ENCODE measurements around the gene MPZL1. TPM values are rescaled to one million over a fixed set of nuclear protein-coding genes. Genes with fewer than 3 reads are reported as not detected.
A peak's percentile ranks its signal among the peaks of the same experiment; 100 is the strongest.

MPZL1 gene
- total RNA-seq, 4 donors from 2014 or later = 24.3 to 150 (median 82.3) TPM

DNA sequence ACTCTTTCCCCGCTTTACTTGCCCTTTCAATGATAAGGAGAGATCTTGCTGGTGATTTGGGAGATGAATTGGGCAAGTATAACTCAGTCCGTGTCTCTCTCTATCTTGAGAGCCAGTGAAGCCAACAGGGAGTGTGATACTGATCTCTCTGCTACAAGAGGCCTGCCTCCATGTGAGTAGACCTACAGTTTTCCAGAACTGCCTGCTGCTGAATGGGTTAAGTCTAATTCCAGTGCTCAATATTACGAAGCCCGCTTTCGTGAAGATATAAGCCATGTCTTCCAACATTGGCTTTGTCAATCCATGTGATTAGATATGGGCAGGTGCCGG lies 99.5 kb downstream of the MPZL1 start:
- H3K9me3 ChIP-seq = no peaks in the 10 kb centered on the region
- H3K27me3 ChIP-seq = no peaks in the 10 kb centered on the region
- TF ChIP-seq POLR2A (IDR thresholded peaks at IDR 0.05) = no peak
- TF ChIP-seq, protein P1, sequence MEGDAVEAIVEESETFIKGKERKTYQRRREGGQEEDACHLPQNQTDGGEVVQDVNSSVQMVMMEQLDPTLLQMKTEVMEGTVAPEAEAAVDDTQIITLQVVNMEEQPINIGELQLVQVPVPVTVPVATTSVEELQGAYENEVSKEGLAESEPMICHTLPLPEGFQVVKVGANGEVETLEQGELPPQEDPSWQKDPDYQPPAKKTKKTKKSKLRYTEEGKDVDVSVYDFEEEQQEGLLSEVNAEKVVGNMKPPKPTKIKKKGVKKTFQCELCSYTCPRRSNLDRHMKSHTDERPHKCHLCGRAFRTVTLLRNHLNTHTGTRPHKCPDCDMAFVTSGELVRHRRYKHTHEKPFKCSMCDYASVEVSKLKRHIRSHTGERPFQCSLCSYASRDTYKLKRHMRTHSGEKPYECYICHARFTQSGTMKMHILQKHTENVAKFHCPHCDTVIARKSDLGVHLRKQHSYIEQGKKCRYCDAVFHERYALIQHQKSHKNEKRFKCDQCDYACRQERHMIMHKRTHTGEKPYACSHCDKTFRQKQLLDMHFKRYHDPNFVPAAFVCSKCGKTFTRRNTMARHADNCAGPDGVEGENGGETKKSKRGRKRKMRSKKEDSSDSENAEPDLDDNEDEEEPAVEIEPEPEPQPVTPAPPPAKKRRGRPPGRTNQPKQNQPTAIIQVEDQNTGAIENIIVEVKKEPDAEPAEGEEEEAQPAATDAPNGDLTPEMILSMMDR (IDR thresholded peaks at IDR 0.05) = no peak
- H3K4me1 ChIP-seq = no peaks in the 10 kb centered on the region
- intact Hi-C loops (cut with DNase I; ENCODE audit: low total_unique reads) = no loop called here
- no peaks in the 10 kb centered on the region for H3K36me3 ChIP-seq
- H3K27ac ChIP-seq = peak overlapping the region in 1 of 2 donors; percentile 87
- DNase-seq = no peak
- no peak overlapping the region for H3K4me3 ChIP-seq

DNA sequence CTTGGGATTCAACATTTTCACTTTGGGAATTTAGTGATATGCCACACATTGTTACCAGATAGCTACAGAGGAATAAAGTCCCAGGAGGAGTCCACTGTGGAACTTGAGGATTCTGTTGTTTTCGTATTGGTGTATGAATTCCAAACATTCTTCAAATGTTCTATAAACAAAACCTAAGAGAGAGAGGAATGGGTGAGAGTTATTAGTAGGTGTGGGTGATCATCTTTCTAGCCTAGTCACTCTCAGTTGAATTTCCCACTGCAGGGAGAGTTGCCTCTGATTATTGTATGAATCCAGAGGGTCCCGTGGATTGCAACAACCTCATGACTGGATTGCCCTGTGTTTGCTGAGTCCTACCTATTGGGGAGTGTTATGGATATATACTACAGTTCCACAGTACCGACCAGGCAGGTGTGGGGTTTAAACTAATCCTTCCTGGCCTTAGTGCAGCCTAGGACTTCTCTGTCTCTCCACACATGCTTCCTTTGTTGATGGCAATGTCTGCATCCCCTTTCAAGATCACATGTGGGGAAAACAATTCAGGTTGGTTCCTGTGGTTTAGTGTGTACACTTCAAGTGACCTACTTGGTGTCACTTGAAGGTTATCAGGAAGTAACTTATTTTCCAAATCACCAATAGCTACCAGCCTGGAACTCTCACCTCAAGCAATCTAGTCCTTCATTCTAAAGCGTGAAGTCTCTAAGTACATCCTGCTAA lies 100.3 kb downstream of the MPZL1 start:
- TF ChIP-seq, protein P1 (IDR thresholded peaks at IDR 0.05) = no peak
- no peak for TF ChIP-seq POLR2A (IDR thresholded peaks at IDR 0.05)
- no peaks in the 10 kb centered on the region for H3K36me3 ChIP-seq
- H3K27me3 ChIP-seq = no peaks in the 10 kb centered on the region
- no peak overlapping the region for H3K4me3 ChIP-seq
- no peaks in the 10 kb centered on the region for H3K4me1 ChIP-seq
- no peaks in the 10 kb centered on the region for H3K9me3 ChIP-seq
- H3K27ac ChIP-seq = no peak overlapping the region
- DNase-seq = no peak
- intact Hi-C loops (cut with DNase I; ENCODE audit: low total_unique reads) = no loop called here

DNA sequence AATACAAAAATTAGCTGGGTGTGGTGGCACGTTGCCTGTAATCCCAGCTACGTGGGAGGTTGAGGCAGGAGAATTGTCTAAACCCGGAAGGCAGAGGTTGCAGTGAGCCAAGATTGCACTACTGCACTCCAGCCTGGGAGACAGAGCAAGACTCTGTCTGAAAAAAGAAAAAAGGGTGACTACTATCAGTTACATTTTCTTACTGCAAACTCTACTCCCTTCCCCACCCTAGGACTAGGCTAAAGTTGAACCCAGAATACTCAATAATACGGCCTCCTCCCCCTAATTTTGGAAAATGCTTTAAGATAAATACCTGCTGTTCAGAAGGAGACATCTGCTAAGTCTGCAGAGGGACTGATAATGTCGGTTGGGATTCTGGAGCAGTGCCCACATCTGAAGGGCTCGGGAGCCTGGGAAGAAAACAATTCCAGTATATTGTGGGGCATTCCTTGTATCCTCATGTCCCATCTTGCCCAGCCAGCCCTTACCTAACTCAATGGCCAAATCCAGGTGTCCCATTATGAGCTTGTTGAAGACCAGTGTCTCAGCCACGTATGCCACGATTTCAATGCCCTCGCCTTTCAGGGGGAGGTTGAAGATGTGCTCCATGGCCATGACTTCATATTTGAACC lies 102.5 kb downstream of the MPZL1 start:
- H3K36me3 ChIP-seq = no peaks in the 10 kb centered on the region
- intact Hi-C loops (cut with DNase I; ENCODE audit: low total_unique reads) = no loop called here
- H3K9me3 ChIP-seq = no peaks in the 10 kb centered on the region
- H3K4me1 ChIP-seq = no peaks in the 10 kb centered on the region
- DNase-seq = no peak
- TF ChIP-seq, protein P1 (IDR thresholded peaks at IDR 0.05) = no peak
- no peak for TF ChIP-seq POLR2A (IDR thresholded peaks at IDR 0.05)
- H3K27me3 ChIP-seq = no peaks in the 10 kb centered on the region
- no peak overlapping the region for H3K4me3 ChIP-seq
- no peak overlapping the region for H3K27ac ChIP-seq

DNA sequence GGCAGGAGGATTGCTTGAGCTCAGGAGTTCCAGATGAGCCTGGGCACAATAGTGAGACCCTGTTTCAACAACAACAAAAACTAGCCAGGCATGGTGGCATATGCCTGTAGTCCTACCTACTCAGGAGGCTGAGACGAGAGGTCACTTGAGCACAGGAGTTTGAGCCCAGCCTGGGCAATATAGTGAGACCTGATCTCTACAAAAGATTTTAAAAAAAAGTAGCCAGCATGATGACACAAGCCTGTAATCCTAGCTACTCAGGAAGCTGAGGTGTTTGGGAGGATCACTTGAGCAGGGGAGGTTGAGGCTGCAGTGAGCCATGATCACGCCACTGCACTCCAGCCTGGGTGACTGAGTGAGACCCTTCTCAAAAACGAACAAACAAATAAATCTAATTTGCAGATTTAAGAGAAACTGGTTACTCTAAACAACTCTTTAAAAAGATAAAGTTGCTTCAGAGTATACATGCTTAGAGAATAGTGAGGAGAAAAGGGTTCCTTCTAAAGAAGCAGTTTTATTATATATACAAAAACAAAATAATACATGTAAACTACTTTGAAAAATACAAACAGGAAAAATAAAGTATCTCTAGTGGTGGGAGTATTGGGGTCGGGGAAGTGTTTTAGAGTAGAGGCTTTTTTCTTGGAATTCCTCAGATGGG lies 103.8 kb downstream of the MPZL1 start:
- DNase-seq = no peak
- Histone ChIP-seq H3K4me3 (no peak overlapping the region), H3K9me3 (no peaks in the 10 kb centered on the region), H3K36me3 (no peaks in the 10 kb centered on the region), H3K27ac (no peak overlapping the region), H3K27me3 (no peaks in the 10 kb centered on the region), H3K4me1 (no peaks in the 10 kb centered on the region)
- no peak for TF ChIP-seq POLR2A (IDR thresholded peaks at IDR 0.05)
- TF ChIP-seq, protein P1 (IDR thresholded peaks at IDR 0.05) = no peak
- intact Hi-C loops (cut with DNase I; ENCODE audit: low total_unique reads) = no loop called here

DNA sequence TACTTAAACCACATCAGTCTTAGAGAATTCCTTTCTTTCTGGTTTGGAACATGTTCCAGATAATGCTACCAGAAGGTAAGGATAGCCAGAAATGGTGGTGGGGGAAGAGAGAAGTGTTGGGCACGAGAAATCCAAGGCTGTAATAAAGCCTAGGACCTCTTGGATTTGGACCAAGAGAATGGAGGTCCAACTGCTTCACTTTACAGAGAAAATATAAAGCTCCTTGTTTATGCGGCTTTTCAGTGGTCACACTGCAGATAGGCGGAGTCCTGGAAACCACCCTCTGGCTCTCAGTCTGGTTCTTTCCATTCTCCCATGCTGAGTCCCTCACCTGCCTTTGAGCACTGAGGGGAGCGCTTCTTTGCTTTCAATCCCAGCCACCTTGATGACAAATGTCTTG lies 104.3 kb downstream of the MPZL1 start:
- Histone ChIP-seq H3K4me3 (no peak overlapping the region), H3K36me3 (no peaks in the 10 kb centered on the region), H3K27ac (no peak overlapping the region), H3K27me3 (no peaks in the 10 kb centered on the region), H3K9me3 (no peaks in the 10 kb centered on the region), H3K4me1 (no peaks in the 10 kb centered on the region)
- intact Hi-C loops (cut with DNase I; ENCODE audit: low total_unique reads) = no loop called here
- no peak for DNase-seq
- TF ChIP-seq, protein P1 (IDR thresholded peaks at IDR 0.05) = no peak
- TF ChIP-seq POLR2A (IDR thresholded peaks at IDR 0.05) = no peak

Measured in uterus (tissue), 4 donors.